Heart left ventricle (tissue), 16 donors: ENCODE measurements around the gene NFKB1. TPM values are rescaled to one million over a fixed set of nuclear protein-coding genes. Genes with fewer than 3 reads are reported as not detected.

ENCODE experiments used
- ATAC-seq, 4 donors: fragments of 200-7000 bp; cut with Tn5 transposase; one replicate each; pipeline ENCODE4 v1.9.1; 2020 to 2022; ENCODE audit warnings: moderate library complexity in 4 of 4, mild to moderate bottlenecking in 3 of 4, moderate number of reproducible peaks in 1 of 4
- DNase-seq, 5 donors: peaks; one replicate each; pipeline ENCODE4 v3.0.0-alpha.2; 2020
- H3K27ac ChIP-seq, 12 donors: fragments of 200-600 bp; sonication (generic) in 4 of 12; one replicate each; pipeline versions ENCODE4 v1.5.0 to v1.8.0; 2016 to 2022; ENCODE audit warnings: mild to moderate bottlenecking in 2 of 12
- H3K27me3 ChIP-seq, 9 donors: fragments of 200-600 bp; sonication (generic) in 2 of 9; one replicate each; pipeline versions ENCODE4 v1.5.1 to v1.8.0; 2016 to 2022; ENCODE audit warnings: mild to moderate bottlenecking in 3 of 9
- H3K36me3 ChIP-seq, 9 donors: fragments of 200-600 bp; sonication (generic) in 2 of 9; one replicate each; pipeline versions ENCODE4 v1.5.0 to v1.8.0; 2018 to 2022; ENCODE audit warnings: mild to moderate bottlenecking in 2 of 9
- H3K4me1 ChIP-seq, 12 donors: fragments of 200-600 bp; sonication (generic) in 4 of 12; one replicate each; pipeline versions ENCODE4 v1.5.0 to v1.8.0; 2016 to 2022; ENCODE audit warnings: mild to moderate bottlenecking in 3 of 12
- H3K4me3 ChIP-seq, 12 donors: fragments of 200-600 bp; sonication (generic) in 4 of 12; one replicate each; pipeline versions ENCODE4 v1.5.0 to v1.8.0; 2017 to 2022; ENCODE audit warnings: mild to moderate bottlenecking in 9 of 12, moderate library complexity in 4 of 12
- H3K9me3 ChIP-seq, 12 donors: fragments of 200-600 bp; sonication (generic) in 4 of 12; one replicate each; pipeline versions ENCODE4 v1.5.0 to v1.8.0; 2016 to 2022; ENCODE audit warnings: mild to moderate bottlenecking in 1 of 12
- POLR2A ChIP-seq, 2 donors: fragments of 450-650 bp; IDR thresholded peaks; one replicate each; pipeline ENCODE4 v1.6.1; 2017; ENCODE audit warnings: antibody characterized with exemption in 2 of 2, mild to moderate bottlenecking in 2 of 2, moderate library complexity in 2 of 2
- WGBS, 4 donors: extraction: QIAGEN DNeasy Blood & Tissue Kit in 2 of 4; methylation state at CpG; one replicate each; pipeline versions ENCODE4 v1.1.5 to v1.1.7; 2013 to 2018; 5-methylcytosine and 5-hydroxymethylcytosine counted together
- intact Hi-C, 10 donors: fragments of 100-400 bp; cut with DNase I; formaldehyde crosslinking; loops; one replicate each; pipeline versions ENCODE4 v1.11.1 to v1.14.2; 2022
- polyA plus RNA-seq, 2 donors: library from polyadenylated mRNA; stranded (reverse); fragments of 200-250 nt; gene quantifications; one replicate each; pipeline ENCODE4 v1.2.3, GENCODE V29; 2013
- total RNA-seq, 9 donors: library from RNA; depleted of rRNA in 2 of 9; stranded (reverse); fragments of >200 nt in 2 of 9; fragmentation: NEBNext Ultra II Directional in 3 of 9; extraction: Animal tissue kit (Norgen Biotek cat#: 25700) in 3 of 9; gene quantifications; one replicate each; pipeline versions ENCODE4 v1.1.0 to v1.2.4, GENCODE V29; 2016 to 2023
- TF ChIP-seq, protein P1 (sequence below), 12 donors: fragments of 200-600 bp; sonication (generic) in 4 of 12; IDR thresholded peaks; one replicate each; pipeline versions ENCODE4 v1.5.0 to v1.8.0; 2018 to 2022; ENCODE audit warnings: antibody characterized with exemption in 12 of 12, mild to moderate bottlenecking in 5 of 12
- donor health status: ischemic (EF 13 %, LVEDD 7.1; RV severe dilation, severe dysfunction).
- donor health status: healthy with polysubstance abuse.
- donor health status: DM: no; HTN: yes; CAD: no.
- donor health status: DM: no; HTN: no; CAD: no.
- donor health status: ischemic (EF 25% LVEDD 6.9; RV normal size, moderate dysfunction).
- donor health status: ischemic (EF 25% LVEDD 5.7; RV mildly dilated, moderate dysfunction).
- donor health status: healthy.
- donor health status: DM: yes; HTN: yes; CAD: no.
- donor health status: ischemic (EF 35%, LVEDD 5.7; RV mildly dilated, moderate dysfunction).
- donor health status: nonischemic (EF 11% LVEDD 7.7; RV severe dilation, severe dysfunction).
- donor health status: DM: yes; HTN: yes; CAD: no.
- donor health status: PGD.
- donor health status: ischemic (EF 29% LVEDD 5.4; RV normal size, mild dysfunction).
- donor health status: nonischemic (EF 23%, LVEDD 6.1; RV moderate dilation, normal function).

The NFKB1 gene
- total and polyA plus RNA-seq, 11 donors: 4.8 to 34.1 (median 19.2) TPM

DNA sequence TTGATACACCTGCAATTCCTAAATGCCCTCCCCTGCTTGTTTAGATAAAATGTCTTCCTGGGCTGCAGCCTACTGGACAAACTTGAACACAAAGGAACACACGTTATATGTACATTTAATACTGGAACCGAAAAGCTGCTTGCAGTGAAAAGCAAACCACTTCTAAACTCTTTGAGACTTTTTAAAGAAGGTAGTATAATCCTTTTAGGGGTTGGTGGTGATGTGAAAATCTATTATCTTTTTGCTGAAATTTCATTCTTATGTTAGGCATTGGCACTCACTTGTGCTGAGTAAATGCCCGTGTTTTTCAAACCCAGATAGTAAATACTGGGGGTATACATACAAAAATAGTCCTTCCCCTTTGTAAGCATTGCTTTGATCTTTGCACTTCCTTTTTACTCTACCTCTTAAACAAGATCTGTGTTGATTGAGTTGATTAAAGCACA, 2.2 kb downstream of the NFKB1 start:
- DNase-seq (no peak), ATAC-seq (no peak)
- Histone ChIP-seq H3K27me3 (no peaks in the 10 kb centered on the region), H3K36me3 (no peaks in the 10 kb centered on the region), H3K9me3 (no peaks in the 10 kb centered on the region), H3K27ac (peak overlapping the region in 5 of 12 donors; percentile 97 to 99 (median 99)), H3K4me3 (peak overlapping the region in 9 of 12 donors; percentile 70 to 96 (median 86)), H3K4me1 (peaks cover 15 to 63% (median 43%) of the 10 kb centered on the region in 12 donors)
- 22 to 31% (median 27%) methylated on average over 3 of the region's 3 CpGs for WGBS, 4 donors
- TF ChIP-seq, protein P1, sequence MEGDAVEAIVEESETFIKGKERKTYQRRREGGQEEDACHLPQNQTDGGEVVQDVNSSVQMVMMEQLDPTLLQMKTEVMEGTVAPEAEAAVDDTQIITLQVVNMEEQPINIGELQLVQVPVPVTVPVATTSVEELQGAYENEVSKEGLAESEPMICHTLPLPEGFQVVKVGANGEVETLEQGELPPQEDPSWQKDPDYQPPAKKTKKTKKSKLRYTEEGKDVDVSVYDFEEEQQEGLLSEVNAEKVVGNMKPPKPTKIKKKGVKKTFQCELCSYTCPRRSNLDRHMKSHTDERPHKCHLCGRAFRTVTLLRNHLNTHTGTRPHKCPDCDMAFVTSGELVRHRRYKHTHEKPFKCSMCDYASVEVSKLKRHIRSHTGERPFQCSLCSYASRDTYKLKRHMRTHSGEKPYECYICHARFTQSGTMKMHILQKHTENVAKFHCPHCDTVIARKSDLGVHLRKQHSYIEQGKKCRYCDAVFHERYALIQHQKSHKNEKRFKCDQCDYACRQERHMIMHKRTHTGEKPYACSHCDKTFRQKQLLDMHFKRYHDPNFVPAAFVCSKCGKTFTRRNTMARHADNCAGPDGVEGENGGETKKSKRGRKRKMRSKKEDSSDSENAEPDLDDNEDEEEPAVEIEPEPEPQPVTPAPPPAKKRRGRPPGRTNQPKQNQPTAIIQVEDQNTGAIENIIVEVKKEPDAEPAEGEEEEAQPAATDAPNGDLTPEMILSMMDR (IDR thresholded peaks at IDR 0.05): no peak
- TF ChIP-seq POLR2A (IDR thresholded peaks at IDR 0.05): no peak
- intact Hi-C loops: loop anchor here in 4 of 10 donors (5.0 to 10.0 kb wide), 11 partner anchors 49 to 594 kb away; partner anchors contain the start of genes BDH2 (in 1 of the 4), SLC39A8 (in 1 of the 4), SLC9B1 (in 1 of the 4) and UBE2D3 (in 1 of the 4)

DNA sequence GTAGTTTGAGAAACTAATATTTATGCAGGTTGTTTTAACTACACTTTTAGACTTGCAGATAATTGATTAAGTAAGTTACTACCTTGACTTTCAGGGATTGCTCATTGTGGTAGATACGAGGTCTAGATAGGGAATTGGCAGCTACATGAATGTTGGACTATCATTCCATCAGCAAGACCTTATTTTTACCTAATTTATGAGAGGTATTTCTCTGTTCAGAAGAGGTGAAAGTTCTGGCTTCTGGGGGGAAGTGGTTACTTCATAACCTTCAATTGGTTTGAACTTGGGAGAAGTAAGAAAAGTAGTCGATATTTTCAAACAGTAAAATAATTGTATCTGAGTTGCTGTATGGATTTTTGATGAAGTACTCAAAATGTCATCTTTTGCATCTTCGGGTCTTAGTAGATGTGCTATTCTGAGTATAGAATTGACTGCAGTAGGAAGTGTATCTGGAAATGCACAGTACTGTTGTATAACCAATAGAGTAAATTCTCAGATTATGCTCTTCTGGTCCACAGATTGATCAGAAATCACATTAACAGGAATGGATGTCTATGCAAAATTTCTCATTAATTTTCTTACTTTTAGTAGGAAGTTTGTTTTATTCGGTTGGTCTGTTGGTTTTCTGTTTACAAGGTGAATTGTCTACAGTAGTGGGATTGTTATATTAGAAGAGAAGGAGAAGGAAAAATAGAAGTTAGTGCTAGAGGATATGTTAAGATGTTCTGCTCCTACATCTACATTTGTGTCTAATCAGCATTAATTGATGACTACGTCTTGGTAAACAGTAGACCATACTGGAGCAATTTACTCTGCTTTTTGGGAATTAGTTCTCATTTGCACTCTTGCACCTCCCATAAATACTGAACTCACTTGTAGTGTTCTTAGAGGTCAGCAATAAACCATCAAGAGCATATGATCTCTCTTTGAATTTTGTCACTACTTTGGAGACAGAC, 3.0 kb downstream of the NFKB1 start:
- DNase-seq (no peak), ATAC-seq (no peak)
- intact Hi-C loops: loop anchor here in 4 of 10 donors (5.0 to 10.0 kb wide), 11 partner anchors 48 to 593 kb away; partner anchors contain the start of genes BDH2 (in 1 of the 4), SLC39A8 (in 1 of the 4), SLC9B1 (in 1 of the 4) and UBE2D3 (in 1 of the 4)
- WGBS, 4 donors: 63 to 69% (median 67%) methylated on average over 5 of the region's 5 CpGs
- peaks cover 15 to 71% (median 43%) of the 10 kb centered on the region in 12 donors for H3K4me1 ChIP-seq
- no peaks in the 10 kb centered on the region for H3K27me3 ChIP-seq
- no peaks in the 10 kb centered on the region for H3K36me3 ChIP-seq
- H3K27ac ChIP-seq: peak overlapping the region in 2 of 12 donors; percentile 99
- no peaks in the 10 kb centered on the region for H3K9me3 ChIP-seq
- peak overlapping the region in 7 of 12 donors; percentile 70 to 94 (median 80) for H3K4me3 ChIP-seq
- TF ChIP-seq, protein P1 (IDR thresholded peaks at IDR 0.05): no peak
- TF ChIP-seq POLR2A (IDR thresholded peaks at IDR 0.05): no peak

DNA sequence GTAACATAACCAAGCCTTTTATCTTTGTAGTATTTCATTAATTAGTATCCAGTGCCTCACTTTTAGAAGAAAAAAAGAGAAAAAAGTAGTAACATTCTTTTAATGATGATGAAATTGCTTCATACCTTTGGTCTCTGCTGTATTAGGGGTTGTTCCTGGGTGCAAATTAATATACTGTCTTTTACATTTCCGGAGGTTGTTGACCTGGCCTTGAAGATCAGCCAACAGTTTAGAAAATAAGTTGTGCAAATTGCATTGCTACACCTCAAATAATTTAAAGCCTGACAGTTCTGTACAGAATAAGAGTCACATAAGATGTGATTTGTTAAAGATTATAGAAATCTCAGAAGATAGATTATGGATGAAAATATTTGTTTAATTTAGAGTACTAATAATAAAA, 3.8 kb downstream of the NFKB1 start:
- intact Hi-C loops: loop anchor here in 4 of 10 donors (5.0 to 10.0 kb wide), 11 partner anchors 47 to 592 kb away; partner anchors contain the start of genes BDH2 (in 1 of the 4), SLC39A8 (in 1 of the 4), SLC9B1 (in 1 of the 4) and UBE2D3 (in 1 of the 4)
- peaks cover 15 to 75% (median 42%) of the 10 kb centered on the region in 12 donors for H3K4me1 ChIP-seq
- no peaks in the 10 kb centered on the region for H3K27me3 ChIP-seq
- ATAC-seq (no peak), DNase-seq (no peak)
- peak overlapping the region in 1 of 12 donors; percentile 78 for H3K4me3 ChIP-seq
- no peaks in the 10 kb centered on the region for H3K36me3 ChIP-seq
- 40 to 61% (median 54%) methylated on average over 1 of the region's 1 CpG for WGBS, 4 donors
- no peak overlapping the region for H3K27ac ChIP-seq
- TF ChIP-seq, protein P1 (IDR thresholded peaks at IDR 0.05): no peak
- H3K9me3 ChIP-seq: no peaks in the 10 kb centered on the region

DNA sequence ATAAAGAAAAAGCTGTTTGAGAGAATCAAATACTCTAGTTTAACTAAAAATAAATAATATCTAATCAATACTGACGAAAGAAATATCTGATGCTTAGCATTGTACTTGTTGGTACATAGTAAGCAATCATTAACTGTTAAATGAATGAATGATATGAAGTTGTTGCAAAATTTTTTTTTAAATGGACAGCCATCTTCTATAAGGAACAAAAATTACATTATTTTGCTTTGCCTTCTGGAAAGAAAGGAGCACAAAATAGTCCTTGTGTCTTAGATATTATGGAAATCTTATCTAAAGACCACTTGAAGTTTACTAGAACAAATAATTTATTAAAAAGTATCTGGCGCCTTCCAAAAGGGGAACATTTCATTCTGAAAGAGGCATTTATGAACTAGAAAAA, 4.5 kb downstream of the NFKB1 start:
- intact Hi-C loops: loop anchor here in 3 of 10 donors (10.0 kb wide), 4 partner anchors 49 to 319 kb away; partner anchors contain the start of genes SLC39A8 (in 1 of the 3) and UBE2D3 (in 1 of the 3)
- WGBS, 4 donors: 73 to 79% (median 77%) methylated on average over 2 of the region's 2 CpGs
- Histone ChIP-seq H3K27me3 (no peaks in the 10 kb centered on the region), H3K36me3 (no peaks in the 10 kb centered on the region), H3K4me3 (no peak overlapping the region), H3K4me1 (peaks cover 15 to 72% (median 35%) of the 10 kb centered on the region in 12 donors), H3K9me3 (no peaks in the 10 kb centered on the region), H3K27ac (no peak overlapping the region)
- DNase-seq: no peak
- no peak for TF ChIP-seq POLR2A (IDR thresholded peaks at IDR 0.05)
- no peak for ATAC-seq
